Measurements from ENCODE around the gene KDF1.
A peak's percentile ranks its signal among the peaks of the same experiment; 100 is the strongest.
"Not testable (repeated sequence)": the region's sequence is repeated elsewhere in the genome, so short reads cannot be mapped to it uniquely, and the experiment has no call there.

Gene KDF1

GRCh38 chr1:26951821-26952497, 8.3 kb downstream of the KDF1 start:
- DNase-seq = no peak

GRCh38 chr1:26951216-26951615, 9.1 kb downstream of the KDF1 start:
- no peak for DNase-seq

- DNase-seq = no peak
Observed at GRCh38 chr1:26950602-26951001, 9.7 kb downstream of the KDF1 start.

- DNase-seq = no peak
Observed at GRCh38 chr1:26949926-26950319, 10.3 kb downstream of the KDF1 start.

- no peak for DNase-seq
Observed at GRCh38 chr1:26949266-26949925, 10.9 kb downstream of the KDF1 start.

GRCh38 chr1:26948725-26949057, 11.6 kb downstream of the KDF1 start:
- not testable (repeated sequence) for DNase-seq

- no peak for DNase-seq
Observed at GRCh38 chr1:26946270-26946669, 14.0 kb downstream of the KDF1 start.

GRCh38 chr1:26945728-26946127, 14.5 kb downstream of the KDF1 start:
- DNase-seq = no peak

- no peak for DNase-seq
Observed at GRCh38 chr1:26945138-26945537, 15.1 kb downstream of the KDF1 start.

GRCh38 chr1:26942656-26943055, 17.6 kb downstream of the KDF1 start:
- no peak for DNase-seq

- DNase-seq = no peak
Observed at GRCh38 chr1:26941311-26941710, 19.0 kb downstream of the KDF1 start.

- DNase-seq = no peak
Observed at GRCh38 chr1:26938659-26939025, 21.6 kb downstream of the KDF1 start.

- no peak for DNase-seq
Observed at GRCh38 chr1:26938004-26938658, 22.1 kb downstream of the KDF1 start.

- no peak for DNase-seq
Observed at GRCh38 chr1:26936823-26937222, 23.4 kb downstream of the KDF1 start.

- no peak for DNase-seq
Observed at GRCh38 chr1:26932531-26932930, 27.7 kb downstream of the KDF1 start.

- DNase-seq = no peak
Observed at GRCh38 chr1:26923711-26924110, 36.6 kb downstream of the KDF1 start.

GRCh38 chr1:26922901-26923300, 37.4 kb downstream of the KDF1 start:
- no peak for DNase-seq

- DNase-seq = no peak
Observed at GRCh38 chr1:26922431-26922729, 37.9 kb downstream of the KDF1 start.

- peak; percentile 83 for DNase-seq
Observed at GRCh38 chr1:26921540-26922430, 38.5 kb downstream of the KDF1 start, which contains the start of gene NUDC. TSS of gene NUDC (plus strand) at chr1:26921743. CDS start at chr1:26921849, 106 bp downstream.

GRCh38 chr1:26921126-26921539, 39.1 kb downstream of the KDF1 start:
- no peak for DNase-seq

GRCh38 chr1:26915204-26915842, 44.9 kb downstream of the KDF1 start:
- DNase-seq = no peak

- no peak for DNase-seq
Observed at GRCh38 chr1:26913754-26914619, 46.3 kb downstream of the KDF1 start, which contains the start of gene NR0B2. TSS of gene NR0B2 (minus strand) at chr1:26913975. CDS start at chr1:26913940, 35 bp downstream.

Measured in NCI-H1694 treated with DMSO at 0.1 percent for 48 hours (cell line).